Activated CD8-positive, alpha-beta T cell treated with anti-CD3 and anti-CD28 coated beads for 36 hours (primary cell): ENCODE data around the gene AGK. TPM values are rescaled to one million over a fixed set of nuclear protein-coding genes. Genes with fewer than 3 reads are reported as not detected.

Experiments used
- ATAC-seq: fragments of 200-7000 bp; cut with Tn5 transposase; one replicate; pipeline ENCODE4 v1.10.0; 2021; ENCODE audit warnings: mild to moderate bottlenecking, moderate library complexity
- CTCF ChIA-PET: fragments of 350-600 bp; sonication (Branson Sonifier 250); formaldehyde crosslinking; loops from one replicate; lab custom pipeline; 2021; ENCODE audit warnings: antibody characterized with exemption; lab: Charles Lee
- POLR2A ChIA-PET: fragments of 350-600 bp; sonication (Branson Sonifier 250); formaldehyde crosslinking; loops from one replicate; lab custom pipeline; 2021; ENCODE audit warnings: antibody characterized with exemption; lab: Charles Lee
- DNase-seq: peaks from one replicate; pipeline ENCODE4 v3.0.0-alpha.2; 2020
- H3K27ac Mint-ChIP-seq: one replicate; pipeline ENCODE4 v1.8.0; 2021; ENCODE audit warnings: mild to moderate bottlenecking, mixed read lengths
- H3K27me3 Mint-ChIP-seq: one replicate; pipeline ENCODE4 v1.8.0; 2021; ENCODE audit warnings: mixed read lengths
- H3K36me3 Mint-ChIP-seq: one replicate; pipeline ENCODE4 v1.8.0; 2021; ENCODE audit warnings: low read depth, mixed read lengths
- H3K4me1 Mint-ChIP-seq: one replicate; pipeline ENCODE4 v1.8.0; 2021; ENCODE audit warnings: low read depth, mixed read lengths
- H3K4me3 Mint-ChIP-seq: one replicate; pipeline ENCODE4 v1.8.0; 2021; ENCODE audit warnings: mild to moderate bottlenecking, moderate library complexity, mixed read lengths
- H3K9me3 Mint-ChIP-seq: one replicate; pipeline ENCODE4 v1.8.0; 2021; ENCODE audit warnings: mixed read lengths
- intact Hi-C: fragments of 100-400 bp; cut with micrococcal nuclease; formaldehyde crosslinking; loops from one replicate; pipeline ENCODE4 v1.10.0; 2022
- total RNA-seq, 2 experiments: library from RNA; stranded (reverse); gene quantifications; one replicate each; pipeline ENCODE4 v1.2.3, GENCODE V29; 2021
- TF ChIP-seq, protein P1 (sequence below): fragments of 200-600 bp; IDR thresholded peaks from one replicate; pipeline ENCODE4 v1.8.0; 2022; ENCODE audit warnings: antibody characterized with exemption, mild to moderate bottlenecking

AGK gene, protein sequence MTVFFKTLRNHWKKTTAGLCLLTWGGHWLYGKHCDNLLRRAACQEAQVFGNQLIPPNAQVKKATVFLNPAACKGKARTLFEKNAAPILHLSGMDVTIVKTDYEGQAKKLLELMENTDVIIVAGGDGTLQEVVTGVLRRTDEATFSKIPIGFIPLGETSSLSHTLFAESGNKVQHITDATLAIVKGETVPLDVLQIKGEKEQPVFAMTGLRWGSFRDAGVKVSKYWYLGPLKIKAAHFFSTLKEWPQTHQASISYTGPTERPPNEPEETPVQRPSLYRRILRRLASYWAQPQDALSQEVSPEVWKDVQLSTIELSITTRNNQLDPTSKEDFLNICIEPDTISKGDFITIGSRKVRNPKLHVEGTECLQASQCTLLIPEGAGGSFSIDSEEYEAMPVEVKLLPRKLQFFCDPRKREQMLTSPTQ
- total RNA-seq = 10 to 100 TPM; 70.1 to 73.7 TPM

DNA sequence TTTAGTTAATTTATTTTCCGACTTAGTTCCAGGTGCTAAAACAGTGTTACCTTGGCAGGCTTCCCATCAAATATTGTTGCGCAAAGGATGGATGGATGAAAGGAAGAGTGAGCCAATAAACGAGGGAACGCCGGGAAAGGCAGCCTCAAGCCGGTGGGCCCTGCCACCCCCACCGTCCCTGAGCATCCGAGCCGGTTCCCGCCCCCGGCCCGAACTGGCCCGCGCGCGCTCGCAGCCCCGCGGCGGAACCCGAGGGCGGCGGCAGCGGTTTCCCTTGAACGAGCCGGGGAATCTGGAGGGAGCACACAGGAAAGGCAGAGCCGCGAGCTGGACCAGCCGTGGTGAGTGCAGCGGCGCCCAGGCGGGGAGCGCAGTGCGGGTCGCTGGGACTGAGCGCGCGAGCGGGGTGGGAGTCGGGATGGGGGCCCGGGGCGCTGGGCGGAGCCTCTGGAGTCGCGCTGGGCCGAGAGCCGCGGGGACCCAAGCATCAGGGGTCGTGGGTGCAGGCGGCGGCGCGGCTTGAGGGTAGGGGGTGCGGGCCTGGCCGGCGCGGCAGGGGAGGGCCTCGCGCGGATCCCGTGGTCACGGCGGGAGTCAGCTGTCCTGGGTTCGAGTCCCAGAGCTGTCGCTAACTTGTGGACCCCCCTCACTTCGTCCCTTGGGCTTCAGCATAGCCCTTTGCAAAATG is at the start of gene AGK:
Gene AGK, plus strand, starts transcription at position 317 of the 688 bp plus-strand sequence. CDS start 4,057 bp downstream, outside the sequence.
- ChIA-PET POLR2A (interaction anchor here (0.9 to 2.0 kb wide), 8 partner anchors 7 to 92 kb away, joined by 3 to 15 read pairs (median 3); no protein-coding TSS in a partner anchor), CTCF (interaction anchor here (1.4 to 5.5 kb wide), 2 partner anchors 17 to 104 kb away, joined by 4 to 33 read pairs; no protein-coding TSS in a partner anchor)
- Mint-ChIP-seq H3K36me3 (peaks cover 42% of the 10 kb centered on the region), H3K27me3 (no peaks in the 10 kb centered on the region), H3K27ac (peak within 1 kb of the TSS; percentile 91), H3K9me3 (no peaks in the 10 kb centered on the region), H3K4me3 (peak within 1 kb of the TSS; percentile 85), H3K4me1 (peaks cover 37% of the 10 kb centered on the region)
- intact Hi-C loops = no loop called here
- DNase-seq = peak; percentile 78
- TF ChIP-seq, protein P1, sequence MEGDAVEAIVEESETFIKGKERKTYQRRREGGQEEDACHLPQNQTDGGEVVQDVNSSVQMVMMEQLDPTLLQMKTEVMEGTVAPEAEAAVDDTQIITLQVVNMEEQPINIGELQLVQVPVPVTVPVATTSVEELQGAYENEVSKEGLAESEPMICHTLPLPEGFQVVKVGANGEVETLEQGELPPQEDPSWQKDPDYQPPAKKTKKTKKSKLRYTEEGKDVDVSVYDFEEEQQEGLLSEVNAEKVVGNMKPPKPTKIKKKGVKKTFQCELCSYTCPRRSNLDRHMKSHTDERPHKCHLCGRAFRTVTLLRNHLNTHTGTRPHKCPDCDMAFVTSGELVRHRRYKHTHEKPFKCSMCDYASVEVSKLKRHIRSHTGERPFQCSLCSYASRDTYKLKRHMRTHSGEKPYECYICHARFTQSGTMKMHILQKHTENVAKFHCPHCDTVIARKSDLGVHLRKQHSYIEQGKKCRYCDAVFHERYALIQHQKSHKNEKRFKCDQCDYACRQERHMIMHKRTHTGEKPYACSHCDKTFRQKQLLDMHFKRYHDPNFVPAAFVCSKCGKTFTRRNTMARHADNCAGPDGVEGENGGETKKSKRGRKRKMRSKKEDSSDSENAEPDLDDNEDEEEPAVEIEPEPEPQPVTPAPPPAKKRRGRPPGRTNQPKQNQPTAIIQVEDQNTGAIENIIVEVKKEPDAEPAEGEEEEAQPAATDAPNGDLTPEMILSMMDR = no peak
- ATAC-seq = peak; percentile 95

GRCh38 chr7:141501451-141501850 is 49.8 kb upstream of the AGK start:
- POLR2A ChIA-PET = no interaction called here
- CTCF ChIA-PET = no interaction called here
- H3K27ac Mint-ChIP-seq = no peak overlapping the region
- ATAC-seq (no peak), DNase-seq (no peak)
- H3K27me3 Mint-ChIP-seq = peaks cover 14% of the 10 kb centered on the region
- no peak overlapping the region for H3K4me3 Mint-ChIP-seq
- H3K9me3 Mint-ChIP-seq = no peaks in the 10 kb centered on the region
- no peaks in the 10 kb centered on the region for H3K4me1 Mint-ChIP-seq
- TF ChIP-seq, protein P1 = no peak
- intact Hi-C loops = no loop called here
- no peaks in the 10 kb centered on the region for H3K36me3 Mint-ChIP-seq

DNA sequence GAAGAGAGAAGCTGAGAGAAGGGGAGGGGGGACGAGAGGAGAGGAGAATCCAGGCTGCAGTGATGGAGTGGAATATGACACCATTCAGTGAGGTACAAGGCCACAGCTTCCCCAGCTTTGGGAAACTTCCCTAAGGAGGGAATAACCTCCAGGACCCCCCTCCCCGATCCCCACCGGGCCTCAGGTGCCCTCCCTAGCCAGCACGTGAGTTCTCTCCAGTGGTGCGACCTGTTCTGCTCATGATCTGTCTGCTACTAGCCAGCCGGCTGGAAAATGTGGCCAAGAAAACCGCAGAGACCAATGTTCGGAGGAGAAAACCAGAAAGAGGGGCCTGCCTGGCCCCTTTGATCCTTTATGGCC is 39.9 kb upstream of the AGK start:
- POLR2A ChIA-PET = no interaction called here
- Mint-ChIP-seq H3K36me3 (no peaks in the 10 kb centered on the region), H3K27me3 (peaks cover 52% of the 10 kb centered on the region), H3K27ac (no peak overlapping the region), H3K4me1 (peaks cover 13% of the 10 kb centered on the region), H3K9me3 (peaks cover 3% of the 10 kb centered on the region), H3K4me3 (no peak overlapping the region)
- intact Hi-C loops = no loop called here
- peak; percentile 20 for DNase-seq
- TF ChIP-seq, protein P1 = no peak
- CTCF ChIA-PET = interaction anchor here (1.6 kb wide), 1 partner anchor 8 kb away, joined by 5 read pairs; no protein-coding TSS in a partner anchor
- no peak for ATAC-seq

- ATAC-seq = no peak
- intact Hi-C loops = no loop called here
Measured at GRCh38 chr7:141511676-141512396, 39.4 kb upstream of the AGK start.

More at GRCh38 chr7:141511676-141512396, 39.4 kb upstream of the AGK start:
- TF ChIP-seq, protein P1 = no peak
- H3K27me3 Mint-ChIP-seq = peaks cover 54% of the 10 kb centered on the region
- H3K9me3 Mint-ChIP-seq = peaks cover 3% of the 10 kb centered on the region
- H3K4me3 Mint-ChIP-seq = peak overlapping the region; percentile 50
- peak; percentile 4 for DNase-seq
- ChIA-PET POLR2A (no interaction called here), CTCF (interaction anchor here (1.6 kb wide), 1 partner anchor 8 kb away, joined by 5 read pairs; no protein-coding TSS in a partner anchor)
- no peaks in the 10 kb centered on the region for H3K36me3 Mint-ChIP-seq
- peaks cover 13% of the 10 kb centered on the region for H3K4me1 Mint-ChIP-seq
- H3K27ac Mint-ChIP-seq = no peak overlapping the region
